ENCODE results near the gene PBX3.

DNA sequence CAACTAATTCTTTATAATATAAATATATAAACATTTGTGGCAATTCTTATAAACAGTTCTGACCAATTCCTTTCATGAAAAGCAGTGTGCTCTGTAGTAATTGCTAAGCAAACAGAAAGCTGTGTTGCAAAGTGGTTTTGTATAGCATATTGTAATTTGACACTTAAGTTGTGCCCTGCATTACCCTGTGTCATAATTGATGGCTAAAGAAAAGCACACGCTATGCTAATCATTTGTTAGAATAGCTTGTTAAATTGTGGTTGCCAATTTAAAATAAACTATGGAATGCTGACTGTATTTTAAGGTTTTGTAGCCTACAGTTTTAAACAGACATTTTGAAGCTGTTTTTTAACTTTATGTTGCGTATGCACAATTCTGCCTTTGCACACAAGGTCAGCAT lies 140.0 kb downstream of the PBX3 start:
- no peak for TF ChIP-seq POLR2A (IDR thresholded peaks at IDR 0.05; ENCODE audit: low read length)
- TF ChIP-seq GATA1 (IDR thresholded peaks at IDR 0.05; ENCODE audit: low read depth, low read length) = no peak
